Fibroblast of the conjunctiva (primary cell): ENCODE results near the gene CCNYL1.

ENCODE experiments used
- DNase-seq: peaks from one replicate; pipeline ENCODE4 v3.0.0-alpha.2; 2010; ENCODE audit warnings: low read depth

The CCNYL1 gene

GRCh38 chr2:207766041-207766551 is 54.7 kb downstream of the CCNYL1 start:
- DNase-seq: no peak

- no peak for DNase-seq
Observed at GRCh38 chr2:207766697-207767460, 55.4 kb downstream of the CCNYL1 start.

GRCh38 chr2:207767461-207768167 is 56.2 kb downstream of the CCNYL1 start:
- no peak for DNase-seq

GRCh38 chr2:207768168-207768865 is 56.9 kb downstream of the CCNYL1 start:
- no peak for DNase-seq

- no peak for DNase-seq
Observed at GRCh38 chr2:207768866-207769596, 57.6 kb downstream of the CCNYL1 start.

GRCh38 chr2:207770602-207771404 is 59.4 kb downstream of the CCNYL1 start:
- DNase-seq: no peak

GRCh38 chr2:207771421-207771820 is 60.0 kb downstream of the CCNYL1 start:
- DNase-seq: no peak

GRCh38 chr2:207772081-207772843 is 60.8 kb downstream of the CCNYL1 start:
- no peak for DNase-seq

- DNase-seq: no peak
Observed at GRCh38 chr2:207772844-207773205, 61.4 kb downstream of the CCNYL1 start.

GRCh38 chr2:207775473-207775872 is 64.0 kb downstream of the CCNYL1 start:
- no peak for DNase-seq

- no peak for DNase-seq
Observed at GRCh38 chr2:207777124-207777523, 65.7 kb downstream of the CCNYL1 start.

- no peak for DNase-seq
Observed at GRCh38 chr2:207778298-207778882, 67.0 kb downstream of the CCNYL1 start.

- DNase-seq: no peak
Observed at GRCh38 chr2:207779523-207779922, 68.1 kb downstream of the CCNYL1 start.

GRCh38 chr2:207782238-207783030 is 71.0 kb downstream of the CCNYL1 start:
- DNase-seq: no peak

- DNase-seq: no peak
Observed at GRCh38 chr2:207783514-207783913, 72.1 kb downstream of the CCNYL1 start.

GRCh38 chr2:207784898-207785297 is 73.5 kb downstream of the CCNYL1 start:
- DNase-seq: no peak

- no peak for DNase-seq
Observed at GRCh38 chr2:207787017-207787416, 75.6 kb downstream of the CCNYL1 start.

GRCh38 chr2:207787800-207788199 is 76.4 kb downstream of the CCNYL1 start:
- DNase-seq: no peak

GRCh38 chr2:207790898-207791297 is 79.5 kb downstream of the CCNYL1 start:
- DNase-seq: no peak
